ENCODE results near the gene CLTC.

GRCh38 chr17:59611503-59611902, 8.2 kb upstream of the CLTC start:
- TF ChIP-seq CTCF (conservative IDR thresholded peaks at IDR 0.05; ENCODE audit: low read depth, low read length) (no peak), ELK1 (IDR thresholded peaks at IDR 0.05; ENCODE audit: borderline replicate concordance, low read depth, low read length) (no peak), FOS (IDR thresholded peaks at IDR 0.05; ENCODE audit: low read depth, low read length) (no peak)
